NT2/D1 (cell line): ENCODE data around the gene ST6GALNAC6.

Source experiments
- SUZ12 ChIP-seq: IDR thresholded peaks from 2 replicates; pipeline ENCODE4 v1.6.1; 2011; ENCODE audit not compliant: insufficient read length, insufficient read depth; ENCODE audit errors: extremely low read depth
- YY1 ChIP-seq: IDR thresholded peaks from 2 replicates; pipeline ENCODE4 v1.6.1; 2011; ENCODE audit not compliant: insufficient read length, insufficient read depth
- ZNF274 ChIP-seq: IDR thresholded peaks from 2 replicates; pipeline ENCODE4 v1.6.1; 2011; ENCODE audit warnings: mild to moderate bottlenecking, low read depth, low read length

DNA sequence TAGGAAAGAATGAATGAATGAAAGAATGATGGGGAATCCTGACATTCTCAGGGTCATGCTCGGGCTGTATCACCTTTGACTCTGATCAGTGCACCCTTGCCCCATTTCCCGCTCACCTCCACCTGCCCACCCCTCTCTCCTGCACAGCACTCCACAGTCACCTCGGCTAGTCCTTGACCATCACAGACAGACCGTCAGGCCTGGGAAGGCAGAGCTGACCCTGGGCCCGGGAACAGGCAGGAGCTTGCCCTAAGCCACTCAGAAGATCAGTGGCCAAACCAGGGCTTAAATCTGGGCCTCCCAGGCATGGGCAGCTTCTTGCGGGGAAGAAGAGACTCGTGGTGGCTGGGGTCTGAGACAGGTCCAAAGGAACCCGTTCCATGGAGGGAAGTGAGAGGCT, 3.6 kb downstream of the ST6GALNAC6 start:
- no peak for TF ChIP-seq YY1
- TF ChIP-seq ZNF274: no peak
- TF ChIP-seq SUZ12: no peak
